ENCODE data around the gene ARFGEF2.

- TF ChIP-seq, protein P1, sequence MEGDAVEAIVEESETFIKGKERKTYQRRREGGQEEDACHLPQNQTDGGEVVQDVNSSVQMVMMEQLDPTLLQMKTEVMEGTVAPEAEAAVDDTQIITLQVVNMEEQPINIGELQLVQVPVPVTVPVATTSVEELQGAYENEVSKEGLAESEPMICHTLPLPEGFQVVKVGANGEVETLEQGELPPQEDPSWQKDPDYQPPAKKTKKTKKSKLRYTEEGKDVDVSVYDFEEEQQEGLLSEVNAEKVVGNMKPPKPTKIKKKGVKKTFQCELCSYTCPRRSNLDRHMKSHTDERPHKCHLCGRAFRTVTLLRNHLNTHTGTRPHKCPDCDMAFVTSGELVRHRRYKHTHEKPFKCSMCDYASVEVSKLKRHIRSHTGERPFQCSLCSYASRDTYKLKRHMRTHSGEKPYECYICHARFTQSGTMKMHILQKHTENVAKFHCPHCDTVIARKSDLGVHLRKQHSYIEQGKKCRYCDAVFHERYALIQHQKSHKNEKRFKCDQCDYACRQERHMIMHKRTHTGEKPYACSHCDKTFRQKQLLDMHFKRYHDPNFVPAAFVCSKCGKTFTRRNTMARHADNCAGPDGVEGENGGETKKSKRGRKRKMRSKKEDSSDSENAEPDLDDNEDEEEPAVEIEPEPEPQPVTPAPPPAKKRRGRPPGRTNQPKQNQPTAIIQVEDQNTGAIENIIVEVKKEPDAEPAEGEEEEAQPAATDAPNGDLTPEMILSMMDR (IDR thresholded peaks at IDR 0.05) = no peak
- no peak for TF ChIP-seq POLR2A (IDR thresholded peaks at IDR 0.05)
Measured at GRCh38 chr20:48928832-48929725, 7.6 kb downstream of the ARFGEF2 start.
